Liver (tissue), 9 donors: Measurements from ENCODE around the gene MYADML2. TPM values are rescaled to one million over a fixed set of nuclear protein-coding genes. Genes with fewer than 3 reads are reported as not detected.

Experiments used
- DNase-seq: peaks from one replicate; pipeline ENCODE4 v3.0.0-alpha.2; 2017; ENCODE audit warnings: low spot score
- H3K27ac ChIP-seq, 2 donors: one replicate each; pipeline ENCODE4 v1.7.0; 2013; ENCODE audit warnings: inconsistent platforms in 2 of 2, low read length in 2 of 2, control low read depth in 1 of 2, low read depth in 1 of 2, mild to moderate bottlenecking in 1 of 2
- H3K27me3 ChIP-seq, 4 donors: one replicate each; pipeline versions ENCODE4 v1.6.1 to v1.7.0; 2013; ENCODE audit warnings: low read length in 3 of 4, inconsistent platforms in 1 of 4, mild to moderate bottlenecking in 1 of 4, moderate library complexity in 1 of 4; ENCODE audit not compliant: control insufficient read depth in 4 of 4, insufficient read depth in 4 of 4
- H3K36me3 ChIP-seq, 4 donors: one replicate each; pipeline versions ENCODE4 v1.6.1 to v1.7.0; 2013; ENCODE audit warnings: low read length in 3 of 4, mild to moderate bottlenecking in 3 of 4, low read depth in 1 of 4, moderate library complexity in 1 of 4; ENCODE audit not compliant: control insufficient read depth in 4 of 4, insufficient read depth in 3 of 4
- H3K4me1 ChIP-seq, 4 donors: one replicate each; pipeline versions ENCODE4 v1.6.1 to v1.7.0; 2013; ENCODE audit warnings: low read length in 3 of 4, mild to moderate bottlenecking in 3 of 4, moderate library complexity in 1 of 4; ENCODE audit not compliant: control insufficient read depth in 4 of 4, insufficient read depth in 4 of 4
- H3K4me3 ChIP-seq, 3 donors: one replicate each; pipeline versions ENCODE4 v1.6.1 to v1.7.0; 2013; ENCODE audit warnings: low read length in 3 of 3, control low read depth in 1 of 3, low read depth in 1 of 3, mild to moderate bottlenecking in 1 of 3
- H3K9ac ChIP-seq, 2 donors: one replicate each; pipeline ENCODE4 v1.7.0; 2013; ENCODE audit warnings: low read length in 2 of 2, mild to moderate bottlenecking in 2 of 2, moderate library complexity in 2 of 2, control low read depth in 1 of 2, low read depth in 1 of 2
- H3K9me3 ChIP-seq, 4 donors: one replicate each; pipeline versions ENCODE4 v1.6.1 to v1.7.0; 2013; ENCODE audit warnings: low read length in 3 of 4; ENCODE audit not compliant: control insufficient read depth in 4 of 4
- ATF3 ChIP-seq: IDR thresholded peaks from 2 replicates; pipeline ENCODE4 v1.6.1; 2016; ENCODE audit warnings: antibody characterized with exemption
- CTCF ChIP-seq: fragments of 150-350 bp; IDR thresholded peaks from 2 replicates; pipeline ENCODE4 v1.5.1; 2017; ENCODE audit warnings: improper control_type of control experiment, low read depth, low read length; ENCODE audit not compliant: missing input control
- EGR1 ChIP-seq, 2 donors: IDR thresholded peaks; 2 replicates each; pipeline ENCODE4 v1.6.1; 2016 to 2018; ENCODE audit warnings: antibody characterized with exemption in 2 of 2, low read depth in 2 of 2
- FOXA1 ChIP-seq: IDR thresholded peaks from 2 replicates; pipeline ENCODE4 v1.6.1; 2016; ENCODE audit warnings: antibody characterized with exemption
- FOXA2 ChIP-seq: IDR thresholded peaks from 2 replicates; pipeline ENCODE4 v1.6.1; 2016; ENCODE audit warnings: antibody characterized with exemption
- GABPA ChIP-seq, 2 donors: IDR thresholded peaks in 1 of 2; conservative IDR thresholded peaks in 1 of 2; 2 replicates each; pipeline ENCODE4 v1.6.1; 2016; ENCODE audit warnings: antibody characterized with exemption in 2 of 2, mild to moderate bottlenecking in 1 of 2, moderate library complexity in 1 of 2
- HNF4A ChIP-seq, 2 donors: conservative IDR thresholded peaks; 2 replicates each; pipeline ENCODE4 v1.6.1; 2016; ENCODE audit warnings: antibody characterized with exemption in 2 of 2, mild to moderate bottlenecking in 2 of 2
- HNF4G ChIP-seq: IDR thresholded peaks from 2 replicates; pipeline ENCODE4 v1.6.1; 2016; ENCODE audit warnings: antibody characterized with exemption
- JUND ChIP-seq, 2 donors: IDR thresholded peaks; 2 replicates each; pipeline ENCODE4 v1.6.1; 2016; ENCODE audit warnings: antibody characterized with exemption in 2 of 2
- MAX ChIP-seq: IDR thresholded peaks from 2 replicates; pipeline ENCODE4 v1.6.1; 2016; ENCODE audit warnings: antibody characterized with exemption
- NR2F2 ChIP-seq: IDR thresholded peaks from 2 replicates; pipeline ENCODE4 v1.6.1; 2016; ENCODE audit warnings: antibody characterized with exemption
- RAD21 ChIP-seq, 2 donors: IDR thresholded peaks; 2 replicates each; pipeline ENCODE4 v1.6.1; 2016; ENCODE audit warnings: antibody characterized with exemption in 2 of 2, mild to moderate bottlenecking in 2 of 2
- RXRA ChIP-seq, 2 donors: IDR thresholded peaks; 2 replicates each; pipeline ENCODE4 v1.6.1; 2017 to 2018; ENCODE audit warnings: antibody characterized with exemption in 2 of 2, mild to moderate bottlenecking in 1 of 2
- SP1 ChIP-seq: IDR thresholded peaks from 2 replicates; pipeline ENCODE4 v1.6.1; 2018; ENCODE audit warnings: antibody characterized with exemption, mild to moderate bottlenecking
- TAF1 ChIP-seq: conservative IDR thresholded peaks from 2 replicates; pipeline ENCODE4 v1.6.1; 2016; ENCODE audit warnings: antibody characterized with exemption, mild to moderate bottlenecking
- YY1 ChIP-seq: IDR thresholded peaks from 2 replicates; pipeline ENCODE4 v1.6.1; 2016; ENCODE audit warnings: antibody characterized with exemption, mild to moderate bottlenecking
- ZBTB33 ChIP-seq: IDR thresholded peaks from 2 replicates; pipeline ENCODE4 v1.6.1; 2016; ENCODE audit warnings: antibody characterized with exemption
- WGBS: extraction: QIAGEN DNeasy Blood & Tissue Kit; methylation state at CpG from one replicate; pipeline ENCODE4 v1.1.7; 2013; 5-methylcytosine and 5-hydroxymethylcytosine counted together
- polyA plus RNA-seq, 2 donors: library from polyadenylated mRNA; stranded (reverse) in 1 of 2; unstranded in 1 of 2; fragments of 200-250 nt in 1 of 2; fragments of >200 nt in 1 of 2; fragmentation: Nextera tagmentation in 1 of 2; extraction: Ambion mirVana in 1 of 2; gene quantifications; one replicate each; pipeline versions ENCODE4 v1.2.1 to v1.2.3, GENCODE V29; 2013 to 2015
- total RNA-seq, 2 donors: library from RNA; depleted of rRNA; stranded (reverse); fragments of >200 nt; gene quantifications; one replicate each; pipeline ENCODE4 v1.2.3, GENCODE V29; 2014
- donor health status: healthy.
- donor health status: healthy.
- donor health status: healthy.
- donor health status: healthy.
- donor health status: healthy.

MYADML2 gene
- total and polyA plus RNA-seq, 4 donors, result not detected

- H3K9me3 ChIP-seq, result no peaks in the 10 kb centered on the region
- no peaks in the 10 kb centered on the region for H3K27me3 ChIP-seq
- no peak overlapping the region for H3K27ac ChIP-seq
- H3K9ac ChIP-seq, result no peak overlapping the region
- peaks cover 8 to 16% (median 11%) of the 10 kb centered on the region in 4 donors for H3K4me1 ChIP-seq
- H3K36me3 ChIP-seq, result no peaks in the 10 kb centered on the region
- WGBS, result 93% methylated on average over 23 of the region's 23 CpGs
- DNase-seq, result no peak
- TF ChIP-seq RAD21 (IDR thresholded peaks at IDR 0.05) (no peak), NR2F2 (no peak), RXRA (IDR thresholded peaks at IDR 0.05) (no peak), CTCF (no peak), JUND (IDR thresholded peaks at IDR 0.05) (no peak), HNF4G (no peak), FOXA1 (no peak), SP1 (no peak), TAF1 (no peak), GABPA (IDR thresholded peaks at IDR 0.05 in 1 of 2, conservative IDR thresholded peaks at IDR 0.05 in 1 of 2) (no peak), FOXA2 (no peak), ATF3 (no peak), MAX (no peak), EGR1 (IDR thresholded peaks at IDR 0.05; ENCODE audit: low read depth in 2 of 2) (no peak)
- H3K4me3 ChIP-seq, result no peak overlapping the region
Measured at GRCh38 chr17:81934098-81934757, 12.8 kb downstream of the MYADML2 start.

GRCh38 chr17:81933178-81933699 is 13.8 kb downstream of the MYADML2 start:
- no peak overlapping the region for H3K27ac ChIP-seq
- no peak overlapping the region for H3K9ac ChIP-seq
- no peaks in the 10 kb centered on the region for H3K27me3 ChIP-seq
- no peaks in the 10 kb centered on the region for H3K9me3 ChIP-seq
- 93% methylated on average over 14 of the region's 14 CpGs for WGBS
- H3K36me3 ChIP-seq, result no peaks in the 10 kb centered on the region
- peaks cover 8 to 25% (median 13%) of the 10 kb centered on the region in 4 donors for H3K4me1 ChIP-seq
- no peak overlapping the region for H3K4me3 ChIP-seq
- TF ChIP-seq YY1 (no peak), HNF4G (no peak), ZBTB33 (no peak), JUND (IDR thresholded peaks at IDR 0.05) (no peak), RAD21 (IDR thresholded peaks at IDR 0.05) (no peak), FOXA1 (no peak), NR2F2 (no peak), HNF4A (conservative IDR thresholded peaks at IDR 0.05) (no peak), SP1 (no peak)
- DNase-seq, result no peak
